Stimulated activated effector memory CD8-positive, alpha-beta T cell treated with anti-CD3 and anti-CD28 coated beads, Interleukin-12 subunit alpha, Interleukin-12 subunit beta, amount 100 ng/mL, for 72 hours (primary cell): ENCODE results near the gene KLHL18.
"Not testable (repeated sequence)": the region's sequence is repeated elsewhere in the genome, so short reads cannot be mapped to it uniquely, and the experiment has no call there.

Source experiments
- ATAC-seq: fragments of 150-1000 bp; cut with Tn5 transposase; 2 replicates; pipeline ENCODE4 v1.10.0; 2021
- DNase-seq, 2 donors: peaks; one replicate each; pipeline ENCODE4 v3.0.0; 2021 to 2022; ENCODE audit warnings: low spot score in 2 of 2
- H3K27ac Mint-ChIP-seq: one replicate; pipeline ENCODE4 v1.8.0; 2022; ENCODE audit warnings: mild to moderate bottlenecking, mixed read lengths
- H3K36me3 Mint-ChIP-seq: one replicate; pipeline ENCODE4 v1.8.0; 2022; ENCODE audit warnings: mild to moderate bottlenecking, mixed read lengths
- H3K4me1 Mint-ChIP-seq: one replicate; pipeline ENCODE4 v1.8.0; 2022; ENCODE audit warnings: mixed read lengths
- H3K4me3 Mint-ChIP-seq: one replicate; pipeline ENCODE4 v1.8.0; 2022; ENCODE audit warnings: mild to moderate bottlenecking, mixed read lengths
- H3K9me3 Mint-ChIP-seq: one replicate; pipeline ENCODE4 v1.8.0; 2022; ENCODE audit warnings: mixed read lengths

KLHL18 gene

GRCh38 chr3:47355010-47355409, 72.3 kb downstream of the KLHL18 start:
- ATAC-seq (no peak), DNase-seq (no peak)
- H3K9me3 Mint-ChIP-seq, result peaks cover 6% of the 10 kb centered on the region
- H3K4me3 Mint-ChIP-seq, result no peak overlapping the region
- H3K4me1 Mint-ChIP-seq, result peaks cover 2% of the 10 kb centered on the region
- no peak overlapping the region for H3K27ac Mint-ChIP-seq
- peaks cover 1% of the 10 kb centered on the region for H3K36me3 Mint-ChIP-seq

- Mint-ChIP-seq H3K4me3 (no peak overlapping the region), H3K4me1 (peaks cover 7% of the 10 kb centered on the region), H3K36me3 (peaks cover 7% of the 10 kb centered on the region), H3K27ac (no peak overlapping the region), H3K9me3 (peaks cover 10% of the 10 kb centered on the region)
- DNase-seq (no peak), ATAC-seq (no peak)
Observed at GRCh38 chr3:47356201-47356600, 73.5 kb downstream of the KLHL18 start.

- ATAC-seq (no peak), DNase-seq (no peak)
- Mint-ChIP-seq H3K4me1 (peaks cover 19% of the 10 kb centered on the region), H3K9me3 (peaks cover 15% of the 10 kb centered on the region), H3K36me3 (peaks cover 7% of the 10 kb centered on the region), H3K4me3 (no peak overlapping the region), H3K27ac (no peak overlapping the region)
Observed at GRCh38 chr3:47359323-47359722, 76.6 kb downstream of the KLHL18 start.

- peak; percentile 37 for ATAC-seq
- not testable (repeated sequence) for H3K27ac Mint-ChIP-seq, DNase-seq, H3K36me3 Mint-ChIP-seq, H3K4me3 Mint-ChIP-seq
- H3K4me1 Mint-ChIP-seq, result peaks cover 19% of the 10 kb centered on the region
- H3K9me3 Mint-ChIP-seq, result peaks cover 15% of the 10 kb centered on the region
Observed at GRCh38 chr3:47360110-47360517, 77.4 kb downstream of the KLHL18 start.

GRCh38 chr3:47362701-47363100, 80.0 kb downstream of the KLHL18 start:
- DNase-seq (no peak), ATAC-seq (no peak)
- H3K9me3 Mint-ChIP-seq, result peaks cover 15% of the 10 kb centered on the region
- H3K36me3 Mint-ChIP-seq, result peaks cover 7% of the 10 kb centered on the region
- H3K27ac Mint-ChIP-seq, result peak overlapping the region; percentile 89
- H3K4me3 Mint-ChIP-seq, result no peak overlapping the region
- H3K4me1 Mint-ChIP-seq, result peaks cover 19% of the 10 kb centered on the region

GRCh38 chr3:47365213-47366153, 82.7 kb downstream of the KLHL18 start:
- DNase-seq (no peak), ATAC-seq (no peak)
- Mint-ChIP-seq H3K36me3 (peaks cover under 1% of the 10 kb centered on the region), H3K4me1 (peaks cover 13% of the 10 kb centered on the region), H3K27ac (no peak overlapping the region), H3K4me3 (no peak overlapping the region), H3K9me3 (peaks cover 5% of the 10 kb centered on the region)

GRCh38 chr3:47366833-47367232, 84.1 kb downstream of the KLHL18 start:
- ATAC-seq, result no peak
- Mint-ChIP-seq H3K4me3 (no peak overlapping the region), H3K9me3 (peaks cover 5% of the 10 kb centered on the region), H3K36me3 (no peaks in the 10 kb centered on the region), H3K27ac (no peak overlapping the region), H3K4me1 (peaks cover 12% of the 10 kb centered on the region)
- DNase-seq, result no peak

GRCh38 chr3:47367631-47368030, 84.9 kb downstream of the KLHL18 start:
- H3K4me3 Mint-ChIP-seq, result no peak overlapping the region
- peaks cover 2% of the 10 kb centered on the region for H3K9me3 Mint-ChIP-seq
- DNase-seq (no peak), ATAC-seq (no peak)
- no peaks in the 10 kb centered on the region for H3K36me3 Mint-ChIP-seq
- no peak overlapping the region for H3K27ac Mint-ChIP-seq
- H3K4me1 Mint-ChIP-seq, result peaks cover 6% of the 10 kb centered on the region

GRCh38 chr3:47370020-47370419, 87.3 kb downstream of the KLHL18 start:
- H3K4me3 Mint-ChIP-seq, DNase-seq, H3K36me3 Mint-ChIP-seq, H3K4me1 Mint-ChIP-seq, H3K9me3 Mint-ChIP-seq, ATAC-seq: not testable (repeated sequence)
- peak overlapping the region; percentile 9 for H3K27ac Mint-ChIP-seq

- H3K9me3 Mint-ChIP-seq, result no peaks in the 10 kb centered on the region
- no peaks in the 10 kb centered on the region for H3K4me1 Mint-ChIP-seq
- H3K36me3 Mint-ChIP-seq, result no peaks in the 10 kb centered on the region
- ATAC-seq (peak; percentile 45), DNase-seq (no peak)
- H3K27ac Mint-ChIP-seq, result no peak overlapping the region
- no peak overlapping the region for H3K4me3 Mint-ChIP-seq
Observed at GRCh38 chr3:47370887-47371697, 88.3 kb downstream of the KLHL18 start.

GRCh38 chr3:47374587-47374986, 91.8 kb downstream of the KLHL18 start:
- peaks cover 19% of the 10 kb centered on the region for H3K4me1 Mint-ChIP-seq
- no peak for ATAC-seq
- no peaks in the 10 kb centered on the region for H3K36me3 Mint-ChIP-seq
- H3K4me3 Mint-ChIP-seq, result no peak overlapping the region
- DNase-seq, result no peak
- H3K9me3 Mint-ChIP-seq, result no peaks in the 10 kb centered on the region
- H3K27ac Mint-ChIP-seq, result no peak overlapping the region

GRCh38 chr3:47376393-47376792, 93.6 kb downstream of the KLHL18 start:
- DNase-seq, result no peak
- Mint-ChIP-seq H3K27ac (no peak overlapping the region), H3K9me3 (no peaks in the 10 kb centered on the region), H3K4me1 (peaks cover 33% of the 10 kb centered on the region), H3K36me3 (peaks cover 18% of the 10 kb centered on the region), H3K4me3 (no peak overlapping the region)
- no peak for ATAC-seq

GRCh38 chr3:47377186-47377585, 94.4 kb downstream of the KLHL18 start:
- no peaks in the 10 kb centered on the region for H3K9me3 Mint-ChIP-seq

GRCh38 chr3:47378869-47379268, 96.1 kb downstream of the KLHL18 start:
- H3K36me3 Mint-ChIP-seq, result peaks cover 41% of the 10 kb centered on the region
- H3K4me3 Mint-ChIP-seq, result peak overlapping the region; percentile 95

More at GRCh38 chr3:47377186-47377585, 94.4 kb downstream of the KLHL18 start:
- H3K36me3 Mint-ChIP-seq, result peaks cover 24% of the 10 kb centered on the region
- peak overlapping the region; percentile 27 for H3K27ac Mint-ChIP-seq
- DNase-seq (no peak), ATAC-seq (no peak)
- H3K4me1 Mint-ChIP-seq, result peaks cover 41% of the 10 kb centered on the region
- H3K4me3 Mint-ChIP-seq, result no peak overlapping the region

GRCh38 chr3:47379411-47379899, 96.7 kb downstream of the KLHL18 start:
- DNase-seq (no peak), ATAC-seq (no peak)
- Mint-ChIP-seq H3K4me1 (peaks cover 56% of the 10 kb centered on the region), H3K4me3 (peak overlapping the region; percentile 95), H3K27ac (peak overlapping the region; percentile 99), H3K9me3 (no peaks in the 10 kb centered on the region), H3K36me3 (peaks cover 47% of the 10 kb centered on the region)

More at GRCh38 chr3:47378869-47379268, 96.1 kb downstream of the KLHL18 start:
- ATAC-seq, result no peak
- Mint-ChIP-seq H3K9me3 (no peaks in the 10 kb centered on the region), H3K27ac (no peak overlapping the region), H3K4me1 (peaks cover 53% of the 10 kb centered on the region)
- no peak for DNase-seq
